Central memory CD8-positive, alpha-beta T cell (primary cell): ENCODE results near the gene GGTLC3.
"Not testable (repeated sequence)": the region's sequence is repeated elsewhere in the genome, so short reads cannot be mapped to it uniquely, and the experiment has no call there.

ENCODE experiments used
- ATAC-seq: fragments of 150-1000 bp; cut with Tn5 transposase; replicated peaks from 2 replicates; pipeline ENCODE4 v1.10.0; 2022; ENCODE audit warnings: mild to moderate bottlenecking, moderate FRiP score, moderate number of reproducible peaks; ENCODE audit not compliant: poor library complexity, severe bottlenecking; ENCODE audit errors: extremely low read depth
- DNase-seq, 2 donors: peaks; one replicate each; pipeline ENCODE4 v3.0.0; 2021; ENCODE audit warnings: low spot score in 2 of 2
- H3K27ac Mint-ChIP-seq: one replicate; pipeline ENCODE4 v1.8.0; 2022; ENCODE audit warnings: low read depth, mild to moderate bottlenecking, moderate library complexity, mixed read lengths
- H3K27me3 Mint-ChIP-seq: one replicate; pipeline ENCODE4 v1.8.0; 2022; ENCODE audit warnings: mixed read lengths
- H3K36me3 Mint-ChIP-seq: one replicate; pipeline ENCODE4 v1.8.0; 2022; ENCODE audit warnings: mild to moderate bottlenecking, moderate library complexity, mixed read lengths; ENCODE audit not compliant: insufficient read depth
- H3K4me1 Mint-ChIP-seq: one replicate; pipeline ENCODE4 v1.8.0; 2022; ENCODE audit warnings: mixed read lengths
- H3K4me3 Mint-ChIP-seq: one replicate; pipeline ENCODE4 v1.8.0; 2022; ENCODE audit warnings: mild to moderate bottlenecking, moderate library complexity, mixed read lengths
- H3K9me3 Mint-ChIP-seq: one replicate; pipeline ENCODE4 v1.8.0; 2022; ENCODE audit warnings: mixed read lengths

Gene GGTLC3

GRCh38 chr22:18518061-18518460, at the start of gene GGTLC3:
TSS of gene GGTLC3 (minus strand) at chr22:18518161. CDS start at chr22:18517897, 264 bp downstream.
- ATAC-seq, H3K4me3 Mint-ChIP-seq, DNase-seq, H3K36me3 Mint-ChIP-seq, H3K27ac Mint-ChIP-seq, H3K4me1 Mint-ChIP-seq, H3K9me3 Mint-ChIP-seq, H3K27me3 Mint-ChIP-seq: not testable (repeated sequence)

- not testable (repeated sequence) for DNase-seq, H3K27me3 Mint-ChIP-seq, H3K4me1 Mint-ChIP-seq, H3K36me3 Mint-ChIP-seq, H3K9me3 Mint-ChIP-seq, H3K27ac Mint-ChIP-seq, H3K4me3 Mint-ChIP-seq
- ATAC-seq, result peak; percentile 72
Measured at GRCh38 chr22:18560099-18560974, 42.4 kb upstream of the GGTLC3 start.

DNA sequence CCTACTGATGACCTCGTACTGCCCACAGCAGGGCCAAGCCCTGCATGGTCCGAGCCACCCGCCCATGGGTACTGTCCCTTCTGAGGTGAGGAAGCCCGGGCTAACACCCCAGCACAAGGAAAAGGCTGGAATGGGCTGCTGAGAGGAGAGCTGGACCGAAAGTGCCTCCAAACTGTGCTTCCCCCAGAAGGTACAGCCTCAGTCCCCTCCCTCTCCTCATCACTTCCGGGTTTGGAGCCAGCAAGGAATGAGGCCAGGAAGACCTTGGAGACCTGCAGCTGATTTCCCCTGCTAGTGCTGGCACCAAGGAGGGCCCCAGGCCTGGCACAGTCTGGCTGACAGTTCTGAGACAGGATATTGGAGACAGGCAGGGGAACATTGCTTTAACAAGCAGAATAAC, 41.0 kb upstream of the GGTLC3 start:
- not testable (repeated sequence) for H3K9me3 Mint-ChIP-seq, H3K27me3 Mint-ChIP-seq, H3K4me3 Mint-ChIP-seq, ATAC-seq, H3K4me1 Mint-ChIP-seq, DNase-seq, H3K36me3 Mint-ChIP-seq, H3K27ac Mint-ChIP-seq

GRCh38 chr22:18558516-18558915, 40.6 kb upstream of the GGTLC3 start:
- not testable (repeated sequence) for H3K4me1 Mint-ChIP-seq, H3K27me3 Mint-ChIP-seq, H3K36me3 Mint-ChIP-seq, DNase-seq, H3K9me3 Mint-ChIP-seq, H3K27ac Mint-ChIP-seq, ATAC-seq, H3K4me3 Mint-ChIP-seq

DNA sequence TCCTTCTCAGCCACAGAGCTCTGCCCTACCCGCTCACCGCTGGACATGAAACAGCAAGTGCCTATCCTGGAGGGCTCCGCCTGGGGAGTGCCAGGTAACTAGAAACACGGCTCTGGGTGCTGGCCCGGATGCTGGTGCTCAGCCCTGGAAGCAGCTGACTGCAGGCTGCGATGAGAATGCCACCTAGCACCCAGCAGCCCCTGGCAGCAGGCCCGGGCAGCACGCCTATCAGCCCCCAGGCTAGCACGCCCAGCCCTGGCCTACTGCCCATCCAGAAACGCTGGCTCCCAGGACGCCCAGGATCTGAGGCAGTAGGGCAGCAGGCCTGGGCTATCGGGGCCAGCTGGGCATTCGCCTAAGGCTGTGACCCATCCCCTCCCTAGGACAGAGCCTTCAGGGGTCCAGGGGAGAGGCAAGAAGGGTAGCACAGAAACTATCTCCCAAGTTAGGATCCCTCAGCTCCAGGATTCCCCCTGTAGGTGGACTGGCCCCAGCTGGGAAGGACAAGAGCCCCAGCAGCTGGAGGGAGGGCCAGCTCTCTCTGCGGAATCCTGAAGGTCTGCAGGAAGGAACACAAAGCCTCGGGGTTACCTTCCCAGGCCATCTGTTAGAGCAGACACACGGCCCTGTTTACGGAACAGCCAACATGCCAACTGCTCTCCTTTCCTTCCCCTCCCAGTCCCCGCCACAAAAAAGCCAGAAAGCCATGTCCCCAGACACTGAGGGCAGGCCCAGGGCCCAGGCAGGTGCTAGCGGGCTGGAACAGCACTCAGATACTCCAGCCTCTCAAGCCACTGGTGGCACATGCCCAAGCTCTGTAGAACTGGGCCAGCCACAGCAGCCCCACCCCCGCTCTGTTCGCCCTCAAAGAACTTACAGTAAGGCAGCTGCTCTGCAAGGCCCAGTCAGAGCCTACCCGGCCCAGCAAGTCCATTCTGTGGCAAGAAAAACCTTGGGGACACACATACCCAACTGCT, 36.6 kb upstream of the GGTLC3 start:
- H3K4me1 Mint-ChIP-seq, H3K9me3 Mint-ChIP-seq, H3K27me3 Mint-ChIP-seq, H3K27ac Mint-ChIP-seq, DNase-seq, ATAC-seq, H3K36me3 Mint-ChIP-seq, H3K4me3 Mint-ChIP-seq: not testable (repeated sequence)

- not testable (repeated sequence) for H3K4me3 Mint-ChIP-seq, H3K27ac Mint-ChIP-seq, DNase-seq, H3K27me3 Mint-ChIP-seq, ATAC-seq, H3K36me3 Mint-ChIP-seq, H3K4me1 Mint-ChIP-seq, H3K9me3 Mint-ChIP-seq
Measured at GRCh38 chr22:18552839-18553597, 35.1 kb upstream of the GGTLC3 start.

- not testable (repeated sequence) for H3K27ac Mint-ChIP-seq, ATAC-seq, H3K36me3 Mint-ChIP-seq, H3K27me3 Mint-ChIP-seq, H3K9me3 Mint-ChIP-seq, H3K4me3 Mint-ChIP-seq, H3K4me1 Mint-ChIP-seq, DNase-seq
Measured at GRCh38 chr22:18551046-18551445, 33.1 kb upstream of the GGTLC3 start.

- H3K4me1 Mint-ChIP-seq, H3K36me3 Mint-ChIP-seq, DNase-seq, ATAC-seq, H3K9me3 Mint-ChIP-seq, H3K4me3 Mint-ChIP-seq, H3K27ac Mint-ChIP-seq, H3K27me3 Mint-ChIP-seq: not testable (repeated sequence)
Measured at GRCh38 chr22:18549458-18550179, 31.7 kb upstream of the GGTLC3 start.

DNA sequence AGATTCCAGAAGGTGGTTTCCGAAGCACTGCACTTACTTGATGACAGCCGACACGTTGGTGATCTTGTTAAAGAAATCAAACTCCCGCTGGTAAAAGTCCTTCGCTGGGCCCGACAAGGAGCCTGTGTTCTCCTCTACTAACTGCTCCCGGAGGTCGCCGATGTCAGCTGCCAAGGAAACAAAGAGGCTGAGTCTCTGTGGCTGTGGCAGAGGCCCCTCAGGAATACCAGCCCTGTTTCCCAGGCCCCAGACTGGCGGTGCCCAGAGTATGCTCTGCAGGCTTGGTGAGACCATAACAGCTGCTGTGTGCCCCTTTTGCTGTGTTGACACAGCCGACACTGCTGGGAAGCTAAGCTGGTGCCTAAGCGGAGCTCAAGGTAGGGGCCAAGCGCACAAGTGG, 26.7 kb upstream of the GGTLC3 start:
- H3K4me1 Mint-ChIP-seq, H3K9me3 Mint-ChIP-seq, H3K27ac Mint-ChIP-seq, ATAC-seq, H3K4me3 Mint-ChIP-seq, H3K27me3 Mint-ChIP-seq, DNase-seq, H3K36me3 Mint-ChIP-seq: not testable (repeated sequence)

DNA sequence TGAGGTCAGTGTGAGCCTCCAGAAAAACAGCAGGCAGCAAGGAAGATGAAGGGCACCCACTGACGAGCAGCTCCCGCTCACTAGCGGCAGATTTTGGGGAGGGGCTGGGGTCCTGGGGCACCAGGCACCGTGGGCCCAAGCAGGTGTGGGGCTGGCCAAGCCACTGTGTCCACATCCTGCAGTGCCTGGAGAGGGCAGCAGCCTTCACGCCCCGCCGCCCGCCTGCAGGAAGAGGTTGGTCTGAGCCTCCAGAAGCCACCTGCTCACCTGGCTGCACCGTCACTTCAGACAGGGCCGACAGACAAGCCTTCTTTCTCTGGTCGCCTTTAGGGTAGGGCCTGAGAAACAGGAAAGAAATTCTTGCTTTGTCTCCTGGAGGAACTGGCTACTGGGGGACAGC, 25.4 kb upstream of the GGTLC3 start:
- H3K4me3 Mint-ChIP-seq, result not testable (repeated sequence)

GRCh38 chr22:18539994-18540393, 22.0 kb upstream of the GGTLC3 start:
- H3K4me3 Mint-ChIP-seq, DNase-seq, H3K27ac Mint-ChIP-seq, H3K9me3 Mint-ChIP-seq, H3K4me1 Mint-ChIP-seq, H3K36me3 Mint-ChIP-seq, H3K27me3 Mint-ChIP-seq, ATAC-seq: not testable (repeated sequence)

More for the DNA sequence above, 25.4 kb upstream of the GGTLC3 start:
- H3K27me3 Mint-ChIP-seq, DNase-seq, H3K9me3 Mint-ChIP-seq, H3K27ac Mint-ChIP-seq, H3K4me1 Mint-ChIP-seq, H3K36me3 Mint-ChIP-seq, ATAC-seq: not testable (repeated sequence)

DNA sequence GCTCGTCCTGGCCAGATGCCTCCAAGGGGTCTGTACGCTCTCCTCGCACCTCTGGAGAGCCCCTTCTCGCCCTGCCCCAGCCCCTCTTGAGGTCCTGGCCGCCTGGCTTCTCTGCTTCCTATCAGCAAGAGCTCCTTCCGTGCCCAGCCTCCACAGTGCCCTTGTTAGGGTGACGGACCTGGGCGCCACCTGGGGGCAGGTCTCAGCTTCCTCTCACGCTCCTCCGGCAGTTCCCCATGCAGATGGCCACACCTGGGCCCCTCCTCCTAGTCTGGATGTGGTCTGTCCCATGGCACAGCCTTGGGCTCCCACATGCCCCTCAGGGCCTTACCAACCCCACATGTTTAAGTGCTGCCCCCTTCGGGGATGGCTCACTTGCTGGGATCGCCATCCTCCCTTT, 16.4 kb upstream of the GGTLC3 start:
- H3K27ac Mint-ChIP-seq, H3K4me1 Mint-ChIP-seq, ATAC-seq: not testable (repeated sequence)

More for the DNA sequence above, 16.4 kb upstream of the GGTLC3 start:
- H3K36me3 Mint-ChIP-seq, H3K9me3 Mint-ChIP-seq, DNase-seq, H3K4me3 Mint-ChIP-seq, H3K27me3 Mint-ChIP-seq: not testable (repeated sequence)
